Measurements from ENCODE around the gene SETBP1.

SETBP1 gene

GRCh38 chr18:45054636-45055035 lies 373.9 kb downstream of the SETBP1 start:
- no peak for DNase-seq

GRCh38 chr18:45055811-45056210 lies 375.1 kb downstream of the SETBP1 start:
- no peak for DNase-seq

GRCh38 chr18:45056926-45057325 lies 376.2 kb downstream of the SETBP1 start:
- no peak for DNase-seq

- no peak for DNase-seq
Measured at GRCh38 chr18:45057955-45058600, 377.4 kb downstream of the SETBP1 start.

- DNase-seq: no peak
Measured at GRCh38 chr18:45059695-45060094, 379.0 kb downstream of the SETBP1 start.

GRCh38 chr18:45060102-45060501 lies 379.4 kb downstream of the SETBP1 start:
- DNase-seq: no peak

GRCh38 chr18:45061359-45061758 lies 380.7 kb downstream of the SETBP1 start:
- no peak for DNase-seq

- DNase-seq: no peak
Measured at GRCh38 chr18:45063246-45064038, 382.8 kb downstream of the SETBP1 start.

- no peak for DNase-seq
Measured at GRCh38 chr18:45066210-45066609, 385.5 kb downstream of the SETBP1 start.

- DNase-seq: no peak
Measured at GRCh38 chr18:45066886-45067285, 386.2 kb downstream of the SETBP1 start.

- DNase-seq: no peak
Measured at GRCh38 chr18:45068400-45069094, 387.9 kb downstream of the SETBP1 start.

GRCh38 chr18:45069546-45069945 lies 388.9 kb downstream of the SETBP1 start:
- no peak for DNase-seq

GRCh38 chr18:45071956-45072355 lies 391.3 kb downstream of the SETBP1 start:
- no peak for DNase-seq

- DNase-seq: no peak
Measured at GRCh38 chr18:45073556-45073955, 392.9 kb downstream of the SETBP1 start.

- DNase-seq: no peak
Measured at GRCh38 chr18:45081566-45082181, 401.0 kb downstream of the SETBP1 start.

- no peak for DNase-seq
Measured at GRCh38 chr18:45083226-45083855, 402.7 kb downstream of the SETBP1 start.

GRCh38 chr18:45084206-45084605 lies 403.5 kb downstream of the SETBP1 start:
- DNase-seq: peak; percentile 50

GRCh38 chr18:45085916-45086624 lies 405.4 kb downstream of the SETBP1 start:
- DNase-seq: no peak

GRCh38 chr18:45086777-45087176 lies 406.1 kb downstream of the SETBP1 start:
- no peak for DNase-seq

GRCh38 chr18:45090526-45091140 lies 409.9 kb downstream of the SETBP1 start:
- DNase-seq: no peak

- DNase-seq: no peak
Measured at GRCh38 chr18:45100321-45101105, 419.8 kb downstream of the SETBP1 start.

Measured in right forelimb (tissue), 1 donor.